Sigmoid colon (tissue), 7 donors: ENCODE results near the gene MYL9. TPM values are rescaled to one million over a fixed set of nuclear protein-coding genes. Genes with fewer than 3 reads are reported as not detected.

Experiments used
- DNase-seq: peaks from one replicate; pipeline ENCODE4 v3.0.0-alpha.2; 2019
- H3K27ac ChIP-seq, 4 donors: fragments of 200-600 bp; sonication (generic); one replicate each; pipeline ENCODE4 v1.5.1; 2016 to 2019; ENCODE audit warnings: mild to moderate bottlenecking in 1 of 4
- H3K27me3 ChIP-seq, 3 donors: fragments of 200-600 bp; sonication (generic); one replicate each; pipeline ENCODE4 v1.5.1; 2019; ENCODE audit warnings: mild to moderate bottlenecking in 1 of 3
- H3K36me3 ChIP-seq, 4 donors: fragments of 200-600 bp; sonication (generic); one replicate each; pipeline ENCODE4 v1.5.1; 2016 to 2019
- H3K4me1 ChIP-seq, 4 donors: fragments of 200-600 bp; sonication (generic); one replicate each; pipeline ENCODE4 v1.5.1; 2017 to 2019
- H3K4me3 ChIP-seq, 4 donors: fragments of 200-600 bp; sonication (generic); one replicate each; pipeline ENCODE4 v1.5.1; 2017 to 2019; ENCODE audit warnings: mild to moderate bottlenecking in 2 of 4, moderate library complexity in 1 of 4
- H3K9me3 ChIP-seq, 4 donors: fragments of 200-600 bp in 3 of 4; sonication (generic) in 3 of 4; one replicate each; pipeline versions ENCODE4 v1.5.1 to v1.6.1; 2013 to 2019
- EP300 ChIP-seq, 4 donors: sonication (generic); formaldehyde crosslinking; IDR thresholded peaks; one replicate each; pipeline ENCODE4 v1.6.1; 2017; ENCODE audit warnings: antibody characterized with exemption in 4 of 4
- POLR2A ChIP-seq, 2 donors: fragments of 450-650 bp; IDR thresholded peaks; one replicate each; pipeline ENCODE4 v1.6.1; 2016; ENCODE audit warnings: antibody characterized with exemption in 2 of 2, mild to moderate bottlenecking in 2 of 2, moderate library complexity in 2 of 2
- POLR2AphosphoS5 ChIP-seq, 4 donors: sonication (generic); formaldehyde crosslinking; IDR thresholded peaks; one replicate each; pipeline ENCODE4 v1.6.1; 2017; ENCODE audit warnings: antibody characterized with exemption in 4 of 4
- WGBS, 2 donors: extraction: QIAGEN DNeasy Blood & Tissue Kit; methylation state at CpG; one replicate each; pipeline ENCODE4 v1.1.7; 2013; 5-methylcytosine and 5-hydroxymethylcytosine counted together
- intact Hi-C: fragments of 100-400 bp; cut with DNase I; formaldehyde crosslinking; loops from one replicate; pipeline ENCODE4 v1.15.1; 2023
- polyA plus RNA-seq, 3 donors: library from polyadenylated mRNA; stranded (reverse); fragments of 200-250 nt; gene quantifications; one replicate each; pipeline ENCODE4 v1.2.3, GENCODE V29; 2013
- total RNA-seq, 4 donors: library from RNA; depleted of rRNA; stranded (reverse); fragments of >200 nt; gene quantifications; one replicate each; pipeline ENCODE4 v1.1.0, GENCODE V29; 2016
- TF ChIP-seq, protein P1 (sequence below), 4 experiments: fragments of 450-650 bp in 3 of 4; fragments of 200-600 bp in 1 of 4; IDR thresholded peaks; one replicate each; pipeline ENCODE4 v1.5.1; 2016 to 2019; ENCODE audit warnings: antibody characterized with exemption in 4 of 4, mild to moderate bottlenecking in 3 of 4, moderate library complexity in 2 of 4
- donor health status: healthy with polysubstance abuse.
- donor health status: Bipolar disorder and iron deficiency.
- donor health status: healthy.

MYL9 gene
- total and polyA plus RNA-seq, 7 donors: 26.4 to 2,082 (median 1,167) TPM

DNA sequence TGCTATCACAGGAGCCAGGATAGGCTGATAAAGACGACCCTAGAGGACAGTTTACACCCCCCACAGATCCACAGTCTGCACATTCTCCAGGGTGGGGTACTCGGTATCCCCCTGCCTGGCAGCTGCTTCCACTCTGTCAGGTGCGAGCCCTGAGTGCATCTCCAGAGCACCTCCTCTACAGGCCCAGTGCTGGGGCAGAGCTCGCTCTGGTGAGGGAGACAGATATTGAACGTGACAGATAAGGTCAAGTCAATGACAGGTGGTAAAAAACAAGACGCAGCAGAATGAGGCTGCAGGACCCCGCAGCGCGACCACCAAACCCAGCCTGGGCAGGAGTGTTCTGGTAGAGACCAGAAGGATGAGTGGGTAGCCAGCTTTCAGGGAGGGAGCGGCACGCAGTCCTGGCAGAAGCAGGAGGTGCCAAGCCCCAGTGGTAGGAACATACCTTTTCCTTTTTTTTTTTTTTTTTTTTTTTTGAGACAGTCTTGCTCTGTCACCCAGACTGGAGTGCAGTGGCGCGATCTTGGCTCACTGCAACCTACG, 12.4 kb upstream of the MYL9 start:
- Histone ChIP-seq H3K4me1 (peaks cover 0 to 38% (median 33%) of the 10 kb centered on the region in 4 donors), H3K36me3 (peaks cover 14 to 47% (median 30%) of the 10 kb centered on the region in 4 donors), H3K27me3 (no peaks in the 10 kb centered on the region), H3K9me3 (no peaks in the 10 kb centered on the region), H3K4me3 (no peak overlapping the region), H3K27ac (peak overlapping the region; percentile 76 to 86 (median 83))
- no peak for TF ChIP-seq POLR2A (IDR thresholded peaks at IDR 0.05)
- no peak for DNase-seq
- intact Hi-C loops: no loop called here
- 89 to 90% methylated on average over 14 of the region's 14 CpGs for WGBS, 2 donors

DNA sequence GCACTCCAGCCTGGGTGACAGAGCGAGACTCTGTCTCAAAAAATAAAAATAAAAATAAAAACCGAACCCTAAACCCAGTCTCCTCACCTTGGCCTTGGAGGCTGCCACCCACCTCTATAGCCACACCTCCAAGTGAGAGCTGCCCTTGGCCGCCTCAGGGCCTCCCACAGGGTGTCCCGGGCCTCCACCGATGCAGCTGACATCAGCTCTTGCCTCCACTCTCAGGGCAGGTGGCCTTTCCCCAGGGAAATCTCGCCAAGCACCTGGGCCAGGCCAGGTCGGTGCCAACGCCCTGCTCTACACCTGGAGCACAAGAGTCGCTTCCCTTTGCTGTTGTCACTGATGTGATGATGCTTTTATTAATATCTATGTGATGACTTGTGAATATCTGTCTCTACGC, 8.9 kb upstream of the MYL9 start:
- intact Hi-C loops: no loop called here
- Histone ChIP-seq H3K4me1 (peaks cover 0 to 19% (median 13%) of the 10 kb centered on the region in 4 donors), H3K27ac (peak overlapping the region in 1 of 4 donors; percentile 34), H3K36me3 (peaks cover 0 to 15% (median 5%) of the 10 kb centered on the region in 4 donors), H3K4me3 (no peak overlapping the region), H3K27me3 (no peaks in the 10 kb centered on the region), H3K9me3 (no peaks in the 10 kb centered on the region)
- DNase-seq: no peak
- whole genome bisulfite sequencing, 2 donors: 51 to 85% methylated on average over 10 of the region's 10 CpGs
- TF ChIP-seq POLR2AphosphoS5 (IDR thresholded peaks at IDR 0.05) (no peak), POLR2A (IDR thresholded peaks at IDR 0.05) (no peak), EP300 (IDR thresholded peaks at IDR 0.05) (no peak)
- TF ChIP-seq, protein P1, sequence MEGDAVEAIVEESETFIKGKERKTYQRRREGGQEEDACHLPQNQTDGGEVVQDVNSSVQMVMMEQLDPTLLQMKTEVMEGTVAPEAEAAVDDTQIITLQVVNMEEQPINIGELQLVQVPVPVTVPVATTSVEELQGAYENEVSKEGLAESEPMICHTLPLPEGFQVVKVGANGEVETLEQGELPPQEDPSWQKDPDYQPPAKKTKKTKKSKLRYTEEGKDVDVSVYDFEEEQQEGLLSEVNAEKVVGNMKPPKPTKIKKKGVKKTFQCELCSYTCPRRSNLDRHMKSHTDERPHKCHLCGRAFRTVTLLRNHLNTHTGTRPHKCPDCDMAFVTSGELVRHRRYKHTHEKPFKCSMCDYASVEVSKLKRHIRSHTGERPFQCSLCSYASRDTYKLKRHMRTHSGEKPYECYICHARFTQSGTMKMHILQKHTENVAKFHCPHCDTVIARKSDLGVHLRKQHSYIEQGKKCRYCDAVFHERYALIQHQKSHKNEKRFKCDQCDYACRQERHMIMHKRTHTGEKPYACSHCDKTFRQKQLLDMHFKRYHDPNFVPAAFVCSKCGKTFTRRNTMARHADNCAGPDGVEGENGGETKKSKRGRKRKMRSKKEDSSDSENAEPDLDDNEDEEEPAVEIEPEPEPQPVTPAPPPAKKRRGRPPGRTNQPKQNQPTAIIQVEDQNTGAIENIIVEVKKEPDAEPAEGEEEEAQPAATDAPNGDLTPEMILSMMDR (IDR thresholded peaks at IDR 0.05): no peak

DNA sequence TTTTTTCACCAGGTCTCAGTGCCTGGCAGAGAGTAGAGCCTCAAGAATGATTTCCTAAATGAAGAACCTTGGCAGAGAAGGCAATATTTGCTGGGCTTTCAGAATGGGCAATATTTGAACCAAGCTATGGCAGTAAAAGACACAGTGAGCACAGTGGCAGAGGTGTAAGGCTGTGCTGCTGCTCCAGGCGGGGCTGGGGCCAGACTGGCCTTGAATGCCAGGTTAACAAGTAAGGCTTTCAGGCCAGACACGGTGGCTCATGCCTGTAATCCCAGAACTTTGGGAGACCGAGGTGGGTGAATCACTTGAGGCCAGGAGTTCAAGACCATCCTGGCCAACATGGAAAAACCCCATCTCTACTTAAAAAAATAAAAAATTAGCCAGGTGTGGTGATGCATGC, 8.5 kb upstream of the MYL9 start:
- WGBS, 2 donors: 73 to 84% methylated on average over 3 of the region's 3 CpGs
- no peak for DNase-seq
- peaks cover 0 to 19% (median 12%) of the 10 kb centered on the region in 4 donors for H3K4me1 ChIP-seq

DNA sequence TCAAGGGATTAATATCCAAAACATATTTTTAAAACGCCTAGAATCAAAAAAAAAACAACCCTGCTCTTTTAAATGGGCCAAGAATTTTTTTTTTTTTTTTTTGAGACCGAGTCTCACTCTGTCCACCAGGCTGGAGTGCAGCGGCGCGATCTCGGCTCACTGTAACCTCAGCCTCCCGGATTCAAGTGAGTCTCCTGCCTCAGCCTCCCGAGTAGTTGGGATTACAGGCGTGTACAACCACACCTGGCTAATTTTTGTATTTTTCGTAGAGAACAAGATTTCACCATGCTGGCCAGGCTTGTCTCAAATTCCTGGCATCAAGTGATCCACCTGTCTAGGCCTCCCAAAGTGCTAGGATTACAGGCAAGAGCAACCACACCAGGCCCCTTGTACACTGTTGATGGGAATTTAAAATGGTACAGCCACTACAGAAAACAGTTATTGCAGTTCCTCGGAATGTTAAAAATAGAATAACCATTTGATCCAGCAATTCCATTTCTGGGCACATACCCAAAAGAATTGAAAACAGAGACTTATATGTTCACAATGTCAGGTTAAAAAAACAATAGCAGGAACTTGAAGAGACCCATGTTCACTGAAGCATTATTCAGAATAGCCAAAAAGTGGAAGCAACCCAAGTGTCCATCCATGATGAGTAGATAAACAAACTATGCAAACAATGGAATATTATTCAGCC, 3.1 kb upstream of the MYL9 start:
- intact Hi-C loops: no loop called here
- TF ChIP-seq, protein P1 (IDR thresholded peaks at IDR 0.05): peak in 2 of 4 experiments; percentile 23 to 26
- peak in 3 of 4 donors; percentile 32 to 39 (median 34) for TF ChIP-seq POLR2AphosphoS5 (IDR thresholded peaks at IDR 0.05)
- TF ChIP-seq POLR2A (IDR thresholded peaks at IDR 0.05): no peak
- no peak for TF ChIP-seq EP300 (IDR thresholded peaks at IDR 0.05)
- H3K9me3 ChIP-seq: no peaks in the 10 kb centered on the region
- WGBS, 2 donors: 90 to 91% methylated on average over 11 of the region's 11 CpGs
- peaks cover 0 to 46% (median 42%) of the 10 kb centered on the region in 4 donors for H3K4me1 ChIP-seq
- no peaks in the 10 kb centered on the region for H3K27me3 ChIP-seq
- peaks cover 0 to 7% (median 3%) of the 10 kb centered on the region in 4 donors for H3K36me3 ChIP-seq
- no peak overlapping the region for H3K4me3 ChIP-seq
- DNase-seq: peak; percentile 68
- peak overlapping the region; percentile 98 to 100 (median 99) for H3K27ac ChIP-seq

More for the DNA sequence above, 8.5 kb upstream of the MYL9 start:
- H3K36me3 ChIP-seq: peaks cover 0 to 10% (median 5%) of the 10 kb centered on the region in 4 donors
- no peak for TF ChIP-seq POLR2A (IDR thresholded peaks at IDR 0.05)
- no peaks in the 10 kb centered on the region for H3K9me3 ChIP-seq
- H3K27ac ChIP-seq: peak overlapping the region in 1 of 4 donors; percentile 34
- no peaks in the 10 kb centered on the region for H3K27me3 ChIP-seq
- H3K4me3 ChIP-seq: no peak overlapping the region
- intact Hi-C loops: no loop called here

DNA sequence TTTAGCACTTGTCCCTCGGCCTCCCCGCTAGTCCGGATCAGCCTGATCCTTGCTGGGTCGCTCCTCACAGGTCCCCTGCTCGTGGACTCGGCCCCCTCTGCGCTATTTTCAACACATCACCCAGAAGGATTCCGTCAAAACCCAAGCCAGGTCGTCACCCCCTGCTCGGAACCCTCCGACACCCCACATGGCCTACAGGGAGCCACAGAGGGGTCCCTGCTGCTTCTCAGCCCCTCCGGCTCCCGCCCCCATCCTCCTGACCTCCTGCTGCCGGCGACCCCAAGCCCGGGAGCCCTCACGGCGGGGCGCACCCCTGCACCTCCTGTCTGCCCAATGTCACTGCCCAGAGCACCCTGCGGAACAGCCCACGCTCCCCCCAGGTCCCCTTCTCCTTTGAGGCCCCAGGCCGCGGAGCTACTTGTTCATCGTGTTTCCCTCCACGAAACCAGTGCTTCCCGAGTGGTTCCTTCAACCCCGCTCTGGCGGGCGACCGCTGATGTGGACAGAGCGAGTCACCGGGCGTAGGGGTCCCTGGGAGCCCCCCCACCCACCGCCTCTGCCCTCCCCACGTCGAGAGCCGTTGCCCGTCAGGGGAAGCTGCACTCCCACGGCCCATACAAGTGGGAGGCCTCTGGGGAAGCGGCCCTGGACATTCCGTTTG, 638 bp upstream of the MYL9 start:
- Histone ChIP-seq H3K9me3 (no peaks in the 10 kb centered on the region), H3K36me3 (peaks cover 5 to 23% (median 14%) of the 10 kb centered on the region in 4 donors), H3K4me1 (peaks cover 0 to 71% (median 65%) of the 10 kb centered on the region in 4 donors), H3K27ac (peak overlapping the region; percentile 98 to 100 (median 99)), H3K4me3 (peak overlapping the region; percentile 83 to 99 (median 94)), H3K27me3 (no peaks in the 10 kb centered on the region)
- WGBS, 2 donors: 55 to 63% methylated on average over 41 of the region's 41 CpGs
- intact Hi-C loops: loop anchor here (2.0 kb wide), 2 partner anchors 14 to 78 kb away; no protein-coding TSS in a partner anchor
- DNase-seq: peak; percentile 82
- TF ChIP-seq, protein P1 (IDR thresholded peaks at IDR 0.05): no peak
- TF ChIP-seq POLR2A (IDR thresholded peaks at IDR 0.05) (no peak), EP300 (IDR thresholded peaks at IDR 0.05) (no peak), POLR2AphosphoS5 (IDR thresholded peaks at IDR 0.05) (no peak)
